GM21737 (cell line): Measurements from ENCODE around the gene CTSD.
"Not testable (repeated sequence)": the region's sequence is repeated elsewhere in the genome, so short reads cannot be mapped to it uniquely, and the experiment has no call there.

ENCODE experiments used
- ATAC-seq: cut with Tn5 transposase; IDR thresholded peaks from one replicate; pipeline ENCODE4 v1.9.1; 2021; ENCODE audit warnings: mild to moderate bottlenecking, moderate library complexity; ENCODE audit not compliant: unreplicated experiment

The CTSD gene

DNA sequence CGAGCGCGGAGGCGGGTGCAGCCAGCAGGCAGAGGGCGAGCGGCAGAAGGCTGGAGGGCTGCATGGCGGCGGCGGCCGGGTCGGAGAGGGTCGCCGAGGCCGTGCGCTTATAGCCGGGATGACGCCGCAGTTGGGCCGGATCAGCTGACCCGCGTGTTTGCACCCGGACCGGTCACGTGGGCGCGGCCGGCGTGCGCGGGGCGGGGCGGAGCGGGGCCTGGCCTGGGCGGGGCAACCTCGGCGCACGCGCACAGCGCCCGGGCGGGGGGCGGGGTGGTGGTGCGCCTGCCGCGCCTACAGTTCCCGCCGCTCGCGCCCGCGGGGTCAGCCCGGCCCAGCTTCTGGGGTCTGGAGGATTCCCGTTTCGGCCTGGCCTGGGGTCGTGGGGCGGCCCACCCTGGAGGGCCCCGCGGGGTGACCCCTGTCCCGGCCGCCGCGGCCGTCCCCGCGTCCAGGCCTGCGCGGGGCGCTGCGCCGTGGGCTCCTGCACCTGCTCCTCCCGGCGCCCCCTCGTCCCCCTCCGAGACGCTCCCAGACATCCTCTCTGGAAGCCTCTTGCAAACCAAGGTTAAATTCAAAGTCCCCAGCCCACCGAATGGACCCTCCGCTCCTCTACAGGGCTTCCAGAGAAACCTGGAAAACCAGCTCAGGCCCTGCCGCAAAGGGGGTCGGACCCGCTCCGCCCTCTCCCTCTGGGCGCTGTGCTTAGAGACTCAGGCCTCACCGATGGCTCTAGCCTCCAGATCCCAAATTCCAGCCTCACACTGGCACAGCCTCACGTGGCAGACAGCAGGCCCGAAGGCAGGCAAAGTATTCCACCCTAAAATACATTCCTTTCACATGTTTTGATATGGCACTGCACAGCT is at the start of gene CTSD:
Gene CTSD, minus strand, starts transcription at position 132 of the 866 bp plus-strand sequence. Its CDS starts 68 bp downstream, at position 64.
- peak; percentile 67 for ATAC-seq

DNA sequence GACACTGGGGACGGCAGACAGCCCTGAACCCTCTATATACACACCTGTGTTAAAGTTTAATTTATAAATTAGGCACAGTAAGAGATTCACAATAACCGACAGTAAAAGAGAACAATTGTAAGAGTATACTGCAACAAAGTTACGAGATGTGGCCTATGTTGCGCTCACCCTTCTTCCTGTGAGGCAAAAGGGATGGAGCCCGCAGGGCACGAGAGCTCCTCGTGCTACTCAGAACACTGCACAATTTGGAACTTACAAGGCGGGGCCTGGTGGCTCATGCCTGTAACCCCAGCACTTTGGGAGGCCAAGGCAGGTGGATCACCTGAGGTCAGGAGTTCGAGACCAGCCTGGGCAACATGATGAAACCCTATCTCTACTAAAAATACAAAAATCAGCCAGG is 49.6 kb upstream of the CTSD start:
- not testable (repeated sequence) for ATAC-seq

DNA sequence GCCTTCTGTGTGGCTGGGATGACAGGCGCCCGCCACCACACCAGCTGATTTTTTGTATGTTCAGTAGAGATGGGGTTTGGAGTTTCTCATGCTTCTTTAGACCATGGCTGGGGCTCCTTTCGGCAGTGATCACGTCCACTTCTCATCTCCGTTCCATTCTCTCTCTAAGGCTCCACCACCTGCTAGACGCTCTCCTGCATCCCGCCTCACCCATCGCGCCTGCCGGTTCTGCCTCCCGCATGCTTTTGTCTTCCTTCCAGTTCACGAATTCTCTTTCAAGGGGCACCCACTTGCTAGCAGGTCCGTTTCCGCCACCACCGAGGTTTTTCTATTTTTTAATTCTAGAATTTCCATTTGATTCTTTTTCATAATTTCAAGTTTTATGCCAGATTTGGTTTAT is 49.1 kb upstream of the CTSD start:
- no peak for ATAC-seq

- ATAC-seq = no peak
Observed at GRCh38 chr11:1812274-1812673, 48.5 kb upstream of the CTSD start.

- ATAC-seq = no peak
Observed at GRCh38 chr11:1810761-1811160, 47.0 kb upstream of the CTSD start.

- no peak for ATAC-seq
Observed at GRCh38 chr11:1807264-1807995, 43.7 kb upstream of the CTSD start.

GRCh38 chr11:1805525-1805924 is 41.8 kb upstream of the CTSD start:
- ATAC-seq = no peak

DNA sequence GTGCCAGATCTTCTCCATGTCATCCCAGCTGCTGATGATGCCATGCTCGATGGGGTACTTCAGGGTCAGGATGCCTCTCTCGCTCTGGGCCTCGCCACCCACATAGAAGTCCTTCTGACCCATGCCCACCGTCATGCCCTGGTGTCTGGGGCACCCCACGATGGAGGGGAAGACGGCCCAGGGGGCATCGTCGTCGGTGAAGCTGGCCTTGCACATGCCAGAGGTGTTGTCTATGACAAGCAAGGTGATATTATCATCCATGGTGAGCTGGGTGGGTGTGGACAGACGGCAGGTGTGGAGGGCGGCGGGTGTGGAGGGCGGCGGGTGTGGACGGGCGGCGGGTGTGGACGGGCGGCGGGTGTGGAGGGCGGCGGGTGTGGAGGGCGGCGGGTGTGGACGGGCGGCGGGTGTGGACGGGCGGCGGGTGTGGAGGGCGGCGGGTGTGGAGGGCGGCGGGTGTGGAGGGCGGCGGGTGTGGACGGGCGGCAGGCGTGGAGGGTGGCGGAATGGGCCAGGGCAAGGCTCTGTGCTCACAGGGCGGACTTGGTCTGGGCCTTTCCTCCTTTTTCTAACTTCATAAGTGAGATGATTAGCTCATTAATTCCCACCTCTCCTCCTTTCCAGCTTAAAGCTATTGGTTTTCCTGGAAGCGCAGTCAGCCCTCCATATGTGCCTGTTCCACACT is 40.2 kb upstream of the CTSD start:
- ATAC-seq = not testable (repeated sequence)

DNA sequence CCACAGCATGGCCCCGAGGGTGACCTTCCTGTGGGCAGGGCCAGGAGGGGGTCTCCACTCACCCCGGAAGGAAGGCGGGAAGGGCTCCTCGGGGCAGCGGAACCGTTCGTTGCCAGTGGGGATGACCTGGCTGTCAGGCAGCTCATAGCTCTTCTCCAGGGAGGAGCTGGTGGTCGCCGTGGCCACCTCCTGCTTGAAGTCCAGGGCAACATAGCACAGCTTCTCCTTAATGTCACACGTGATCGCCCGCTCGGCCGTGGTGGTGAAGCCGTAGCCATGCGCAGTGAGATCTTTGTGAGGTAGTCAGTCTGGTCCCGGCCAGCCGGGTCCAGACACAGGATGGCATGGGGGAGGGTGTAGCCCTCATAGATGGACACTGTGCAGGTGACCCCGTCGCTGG is 39.5 kb upstream of the CTSD start:
- ATAC-seq = no peak

GRCh38 chr11:1797391-1798125 is 33.8 kb upstream of the CTSD start:
- no peak for ATAC-seq

DNA sequence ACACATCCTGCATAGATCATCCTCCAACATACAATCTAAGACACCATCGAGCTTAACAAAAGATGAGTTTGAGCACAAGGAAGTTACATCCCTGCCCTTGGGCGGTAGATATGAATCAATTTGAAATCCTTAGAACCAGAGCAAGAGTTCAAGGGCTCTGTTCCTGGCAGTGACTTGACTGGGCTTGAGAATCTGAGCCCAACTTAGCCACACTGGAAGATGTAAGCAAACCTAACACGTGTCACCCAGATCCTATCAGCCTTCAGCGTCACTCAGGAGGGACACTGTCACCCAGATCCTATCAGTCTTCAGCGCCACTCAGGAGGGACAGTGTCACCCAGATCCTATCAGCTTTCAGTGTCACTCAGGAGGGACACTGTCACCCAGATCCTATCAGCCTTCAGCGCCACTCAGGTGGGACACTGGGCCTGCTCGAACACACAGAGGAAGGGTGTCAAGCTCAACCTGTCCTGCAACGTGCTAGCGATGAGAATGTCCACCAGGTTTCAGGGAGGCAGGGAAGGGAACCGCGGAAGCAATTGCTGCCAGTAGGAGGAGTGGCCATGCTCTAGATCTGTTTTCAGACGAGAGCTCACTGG is 32.8 kb upstream of the CTSD start:
- ATAC-seq = no peak

GRCh38 chr11:1793081-1793480 is 29.4 kb upstream of the CTSD start:
- no peak for ATAC-seq

GRCh38 chr11:1792461-1792860 is 28.7 kb upstream of the CTSD start:
- ATAC-seq = no peak

GRCh38 chr11:1791912-1792311 is 28.2 kb upstream of the CTSD start:
- ATAC-seq = no peak

- no peak for ATAC-seq
Observed at GRCh38 chr11:1786466-1786865, 22.7 kb upstream of the CTSD start.

GRCh38 chr11:1785749-1786413 is 22.2 kb upstream of the CTSD start:
- no peak for ATAC-seq

DNA sequence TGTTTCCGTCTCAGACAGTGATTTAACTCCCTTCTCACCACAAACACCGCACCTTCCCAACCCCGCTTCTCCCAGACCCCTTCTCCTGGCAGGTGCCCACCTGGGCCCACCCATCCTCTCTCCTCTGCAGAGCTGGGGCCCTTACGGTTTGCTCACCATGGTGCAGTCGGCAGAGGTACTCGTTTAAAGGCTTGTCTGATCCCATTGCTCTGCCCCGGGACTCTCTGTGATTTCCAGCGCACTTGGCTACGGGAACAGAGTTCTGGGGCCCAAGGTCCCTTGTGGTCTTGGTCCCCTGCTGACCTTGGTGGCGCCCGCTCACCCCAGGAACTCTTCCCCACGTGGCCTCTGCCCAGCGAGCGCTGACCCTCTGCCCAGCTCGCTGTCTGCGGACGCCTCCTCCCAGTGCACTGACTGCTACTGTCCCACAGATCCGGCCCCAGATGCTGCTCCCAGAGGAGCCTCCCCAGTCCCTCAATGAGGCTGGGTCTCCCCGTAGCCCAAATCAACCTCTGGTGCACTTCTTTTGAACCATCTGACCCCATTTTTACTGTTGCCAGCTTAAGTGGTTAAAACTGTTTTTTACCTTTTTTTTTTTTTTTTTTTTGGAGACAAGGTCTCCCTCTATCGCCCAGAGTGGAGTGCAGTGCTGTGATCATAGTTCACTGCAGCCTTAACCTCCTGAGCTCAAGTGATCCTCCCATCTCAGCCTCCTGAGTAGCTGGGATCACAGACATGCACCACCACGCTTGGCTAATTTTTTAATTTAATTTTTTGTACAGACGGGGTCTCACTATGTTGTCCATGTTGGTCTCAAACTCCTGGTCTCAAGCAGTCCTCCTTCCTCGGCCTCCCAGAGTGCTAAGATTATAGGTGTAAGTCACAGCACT is 21.3 kb upstream of the CTSD start:
- no peak for ATAC-seq

- no peak for ATAC-seq
Observed at GRCh38 chr11:1783725-1784529, 20.2 kb upstream of the CTSD start.
